GM12891 (cell line): ENCODE results near the gene ERMP1.

Source experiments
- POLR2A ChIP-seq: IDR thresholded peaks from 2 replicates; pipeline ENCODE4 v1.6.1; 2011; ENCODE audit warnings: low read depth, low read length, control low read depth
- POLR2AphosphoS5 ChIP-seq: IDR thresholded peaks from 2 replicates; pipeline ENCODE4 v1.6.1; 2011; ENCODE audit warnings: low read depth, low read length, control low read depth
- POU2F2 ChIP-seq: IDR thresholded peaks from 2 replicates; pipeline ENCODE4 v1.6.1; 2011; ENCODE audit warnings: low read depth, mild to moderate bottlenecking, control low read depth, low read length, moderate library complexity
- TAF1 ChIP-seq: IDR thresholded peaks from 2 replicates; pipeline ENCODE4 v1.6.1; 2011; ENCODE audit warnings: low read depth, low read length, control low read depth

DNA sequence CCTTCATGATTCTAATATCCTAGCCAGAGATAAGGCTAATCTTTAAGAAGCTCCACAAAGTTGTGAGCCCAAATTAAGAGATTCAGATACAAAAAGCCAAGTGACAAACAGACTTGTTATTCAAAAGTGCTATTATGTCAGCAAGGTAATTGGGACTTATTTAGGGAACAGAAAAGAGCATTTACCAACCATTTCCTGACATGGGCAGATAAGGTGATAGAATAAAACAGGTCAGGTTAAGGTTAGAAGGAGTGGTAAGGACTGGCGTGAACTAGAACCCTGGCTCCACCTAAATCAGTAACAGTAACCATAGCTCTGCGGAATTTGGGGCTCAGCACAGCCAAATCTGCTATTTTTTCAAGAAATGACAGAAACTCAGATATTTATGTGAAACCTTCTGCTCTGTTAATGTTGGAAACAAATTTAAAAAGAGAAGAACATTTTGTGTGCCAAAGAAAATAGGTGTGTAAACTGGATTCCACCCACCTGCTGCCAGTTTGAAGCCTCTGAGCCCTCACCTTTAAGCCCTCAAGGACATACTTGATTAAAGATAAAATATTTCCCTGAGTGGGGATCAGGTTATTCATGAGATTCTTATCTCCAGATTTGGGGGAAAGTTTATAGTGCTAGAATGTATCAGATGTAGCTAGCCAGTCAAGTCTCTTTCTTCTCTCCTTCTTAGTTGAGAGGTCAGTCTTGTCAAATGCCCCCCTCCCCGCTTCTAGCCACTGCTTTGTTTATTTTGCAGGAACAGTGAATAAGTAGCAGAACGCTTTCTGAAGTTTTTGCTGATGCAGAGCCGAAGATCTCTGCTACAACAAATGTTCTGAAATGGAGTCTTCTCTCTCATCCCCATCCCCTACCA lies 10.2 kb upstream of the ERMP1 start:
- no peak for TF ChIP-seq TAF1
- no peak for TF ChIP-seq POLR2AphosphoS5
- no peak for TF ChIP-seq POLR2A
- TF ChIP-seq POU2F2 = no peak
